GM18873 (cell line): ENCODE data around the gene MRGPRG.

Experiments
- ATAC-seq: cut with Tn5 transposase; IDR thresholded peaks from one replicate; pipeline ENCODE4 v1.9.1; 2021; ENCODE audit warnings: mild to moderate bottlenecking, moderate library complexity, moderate number of reproducible peaks; ENCODE audit not compliant: unreplicated experiment, low FRiP score

The MRGPRG gene

GRCh38 chr11:3197044-3197695, 21.4 kb downstream of the MRGPRG start:
- no peak for ATAC-seq

- no peak for ATAC-seq
Measured at GRCh38 chr11:3196161-3197043, 22.2 kb downstream of the MRGPRG start.

DNA sequence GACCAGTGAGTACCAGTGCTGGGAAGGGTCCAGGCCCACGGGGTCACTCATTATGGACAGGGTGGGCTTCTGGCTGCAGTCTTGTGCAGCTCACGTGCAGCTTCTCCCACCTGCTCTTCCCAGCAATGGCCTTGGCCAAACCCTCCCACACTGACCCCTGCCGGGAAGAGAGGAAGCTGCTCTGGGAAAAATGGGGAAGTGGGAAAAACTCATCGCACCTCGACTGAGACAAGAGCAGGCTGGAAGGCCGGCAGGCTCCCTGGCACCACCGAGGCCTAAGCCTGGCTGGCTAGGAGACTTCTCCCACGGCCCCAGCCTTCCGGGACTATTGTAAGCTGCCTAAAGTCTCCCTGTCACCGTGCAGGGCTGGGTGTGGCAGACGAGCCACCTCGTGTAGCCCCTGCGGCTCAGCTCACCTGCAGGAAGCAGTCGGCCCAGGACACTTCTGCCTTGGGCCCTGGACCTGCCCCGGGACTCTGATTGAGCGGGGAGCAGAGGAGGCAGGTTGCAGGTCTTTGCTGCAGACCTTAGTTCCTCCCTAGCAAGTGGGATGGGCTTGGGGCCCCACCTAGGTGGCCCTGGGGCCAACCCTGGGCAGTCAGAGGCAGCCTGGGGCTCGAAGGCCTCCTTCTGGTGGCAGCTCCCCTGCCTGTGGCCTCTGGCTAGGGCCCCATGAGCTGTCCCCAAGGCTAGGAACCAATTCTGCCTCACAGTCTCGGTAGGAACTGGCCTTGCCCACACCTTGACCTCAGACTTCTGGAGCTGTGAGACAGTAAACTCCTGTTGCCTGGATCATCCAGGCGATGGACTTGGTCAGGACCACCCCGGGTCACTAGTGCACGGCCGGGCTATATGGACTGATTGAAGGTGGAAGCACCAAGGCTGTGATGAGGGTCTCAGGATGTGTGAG, 23.1 kb downstream of the MRGPRG start:
- no peak for ATAC-seq

DNA sequence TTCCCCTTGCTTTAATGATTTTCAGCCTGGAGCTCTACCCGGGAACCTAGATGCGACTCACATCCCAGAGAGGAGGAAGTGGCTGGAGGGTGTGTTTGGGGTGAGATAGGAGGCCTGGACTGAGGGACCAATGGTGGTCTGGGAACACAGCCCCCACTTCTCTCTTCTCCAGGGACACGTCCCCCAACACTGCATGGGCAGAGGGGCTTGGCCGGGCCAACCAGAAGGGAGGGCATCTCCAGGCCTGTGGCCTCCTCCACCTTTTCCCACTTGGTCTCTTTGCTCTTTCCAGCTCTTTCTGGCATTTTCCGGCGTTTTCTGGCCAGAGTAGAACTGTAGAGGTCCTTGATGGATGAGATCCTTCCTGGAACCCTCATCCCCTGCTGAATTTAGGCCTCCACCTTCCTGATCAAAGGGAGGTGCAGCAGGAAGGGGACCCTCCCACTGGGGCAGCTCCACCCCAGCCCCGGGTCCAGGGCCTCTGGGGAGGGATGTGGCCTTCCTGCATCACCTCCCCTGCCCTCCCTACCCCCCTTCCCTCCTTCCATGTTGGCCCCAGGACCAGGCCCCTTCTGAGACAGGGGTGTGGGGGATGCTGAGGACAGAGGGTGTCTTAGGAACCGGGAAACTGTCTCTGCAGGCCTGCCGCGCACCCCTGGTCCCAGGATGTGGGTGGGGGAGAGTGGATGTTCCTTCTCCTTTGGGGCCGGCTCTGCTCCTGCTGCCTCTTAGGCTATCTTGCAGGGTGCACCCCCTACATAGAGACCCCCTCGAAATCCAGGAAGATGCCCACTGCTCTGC, 24.4 kb downstream of the MRGPRG start:
- ATAC-seq, result no peak

- ATAC-seq, result no peak
Measured at GRCh38 chr11:3193373-3194015, 25.1 kb downstream of the MRGPRG start.

DNA sequence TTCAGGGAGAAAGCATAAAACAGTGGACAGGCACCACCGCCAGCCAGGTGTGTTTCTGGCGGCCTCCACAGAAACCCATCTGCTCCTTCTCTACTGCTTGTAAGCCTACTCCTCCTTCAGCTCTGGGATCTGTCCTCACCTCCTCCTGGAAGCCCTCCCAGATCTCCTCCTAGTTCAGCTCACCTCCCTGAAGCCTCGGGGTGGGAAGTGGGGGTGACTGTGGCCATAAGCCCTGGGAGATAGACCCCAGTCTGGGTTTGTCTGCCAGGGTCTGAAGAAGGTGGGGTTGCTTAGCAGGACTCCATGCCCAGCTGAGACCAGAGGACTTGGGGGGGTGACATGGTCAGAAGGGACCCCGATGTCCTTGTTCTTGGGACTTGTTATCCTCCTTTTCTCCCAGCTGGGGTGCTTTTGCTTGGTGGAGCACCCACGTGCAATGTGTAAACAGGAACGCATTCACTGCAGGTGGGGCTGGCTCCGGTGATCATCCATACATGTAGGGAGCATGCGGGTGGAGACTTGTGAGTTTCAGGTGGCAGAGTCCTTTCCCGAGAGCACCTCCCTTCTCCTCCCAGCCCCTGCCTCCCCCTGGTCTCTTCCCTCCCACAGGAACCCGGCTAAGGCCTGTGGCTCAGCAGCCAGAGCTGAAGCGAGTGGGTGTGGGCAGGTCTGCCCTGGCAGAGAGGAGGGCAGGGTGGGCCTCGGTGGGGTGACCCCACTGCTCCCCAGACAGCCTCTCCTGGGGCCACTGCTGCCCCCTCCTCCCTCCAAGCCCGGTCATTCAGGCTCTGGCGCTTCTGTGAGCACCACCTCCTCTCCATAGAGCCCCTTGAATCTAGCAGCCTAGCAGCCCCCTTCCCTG, 25.9 kb downstream of the MRGPRG start:
- no peak for ATAC-seq

DNA sequence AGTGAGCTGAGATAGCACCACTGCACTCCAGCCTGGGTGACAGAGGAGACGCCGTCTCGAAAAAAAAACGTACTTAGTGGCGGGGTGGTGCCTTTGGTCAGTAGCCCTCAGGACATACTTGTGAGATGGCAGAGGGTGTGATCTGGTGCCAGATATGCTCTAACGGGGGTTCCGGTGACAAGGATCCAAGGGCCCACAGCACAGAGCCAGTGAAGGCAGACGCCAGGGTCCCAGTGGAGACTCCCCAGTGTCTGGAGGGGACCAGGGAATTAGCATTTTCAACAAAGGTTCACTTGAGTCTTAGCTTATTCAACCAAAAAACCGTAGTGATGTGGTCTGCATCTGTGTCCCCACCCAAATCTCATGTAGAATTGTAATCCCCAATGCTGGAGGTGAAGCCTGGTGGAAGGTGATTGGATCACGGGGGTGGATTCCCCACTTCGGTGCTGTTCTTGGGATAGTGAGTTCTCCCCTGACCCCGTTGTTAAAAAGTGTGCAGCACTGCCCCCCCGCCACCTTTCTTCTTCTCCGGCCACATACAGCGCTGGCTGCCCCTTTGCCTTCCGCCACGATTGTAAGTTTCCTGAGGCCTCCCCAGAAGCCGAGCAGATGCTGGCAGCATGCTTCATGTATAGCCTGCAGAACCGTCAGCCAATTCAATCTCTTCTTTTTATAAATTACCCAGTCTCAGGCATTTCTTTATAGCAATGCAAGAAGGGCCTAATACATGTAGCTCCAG, 26.9 kb downstream of the MRGPRG start:
- ATAC-seq, result no peak

GRCh38 chr11:3190600-3190999, 28.0 kb downstream of the MRGPRG start:
- ATAC-seq, result no peak

GRCh38 chr11:3189886-3190583, 28.6 kb downstream of the MRGPRG start:
- no peak for ATAC-seq

DNA sequence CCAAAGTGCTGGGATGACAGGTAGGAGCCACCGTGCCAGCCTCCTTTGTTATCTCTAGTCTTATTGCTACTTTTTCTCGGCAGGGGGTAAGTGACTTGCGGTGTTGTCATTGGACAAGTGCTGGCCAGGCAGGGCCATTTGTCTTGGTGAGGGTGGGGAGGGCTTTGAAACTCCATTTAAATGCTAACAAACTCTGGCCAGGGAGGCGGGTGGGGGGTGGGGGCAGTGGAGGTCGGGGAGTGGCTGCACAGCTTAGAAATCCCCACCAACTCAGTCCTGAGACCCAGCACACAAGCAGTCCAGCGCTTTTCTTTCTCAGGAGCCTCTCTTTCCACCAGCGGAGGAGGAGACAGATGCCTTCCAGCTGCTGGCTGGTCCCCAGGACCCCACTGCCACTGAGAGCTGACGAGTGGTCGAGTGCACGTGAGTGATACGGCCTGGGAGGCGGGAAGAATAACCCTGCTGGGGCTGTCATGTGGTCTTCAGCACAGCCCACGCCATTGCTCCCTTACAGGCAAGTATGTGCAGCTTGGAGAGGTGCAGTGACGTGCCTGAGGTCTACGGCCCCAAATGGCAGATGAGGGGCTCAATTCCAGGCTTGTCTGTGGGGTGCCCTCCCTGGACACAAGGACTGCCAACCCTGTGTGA, 29.3 kb downstream of the MRGPRG start:
- no peak for ATAC-seq

- ATAC-seq, result no peak
Measured at GRCh38 chr11:3188496-3189195, 30.0 kb downstream of the MRGPRG start.

DNA sequence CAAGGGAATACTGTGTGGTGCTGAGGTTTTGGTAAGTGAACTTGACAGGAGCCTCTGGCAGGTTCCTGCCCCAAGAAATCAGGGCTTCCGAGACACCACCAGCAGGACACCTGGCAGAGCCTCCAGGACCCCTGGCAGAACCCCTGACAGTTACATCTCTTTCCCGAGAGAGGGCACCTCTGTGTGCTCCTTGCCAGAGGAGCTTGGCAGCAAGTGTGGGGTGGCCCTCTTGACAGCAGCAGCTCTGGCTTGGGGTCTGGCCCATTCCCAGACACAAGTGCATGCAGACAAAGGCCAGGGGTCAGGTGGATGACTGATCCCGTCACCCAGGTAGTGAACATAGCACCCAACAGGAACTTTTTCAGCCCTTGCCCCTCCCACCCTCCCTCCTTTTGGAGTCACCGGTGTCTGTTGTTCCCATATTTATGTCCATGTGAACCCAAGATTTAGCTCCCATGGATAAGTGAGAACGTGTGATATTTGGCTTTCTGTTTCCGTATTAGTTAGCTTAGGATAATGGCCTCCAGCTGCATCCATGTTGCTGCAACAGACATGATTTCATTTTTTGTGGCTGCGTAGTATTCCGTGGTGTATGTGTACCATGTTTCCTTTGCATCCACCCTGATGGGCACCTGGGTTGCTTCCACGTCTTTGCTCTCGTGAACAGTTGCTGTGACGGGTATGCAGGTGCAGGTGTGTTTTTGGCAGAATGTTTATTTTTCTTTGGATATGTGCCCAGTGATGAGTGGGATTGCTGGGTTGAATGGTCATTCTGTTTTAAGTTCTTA, 32.3 kb downstream of the MRGPRG start:
- ATAC-seq, result no peak

DNA sequence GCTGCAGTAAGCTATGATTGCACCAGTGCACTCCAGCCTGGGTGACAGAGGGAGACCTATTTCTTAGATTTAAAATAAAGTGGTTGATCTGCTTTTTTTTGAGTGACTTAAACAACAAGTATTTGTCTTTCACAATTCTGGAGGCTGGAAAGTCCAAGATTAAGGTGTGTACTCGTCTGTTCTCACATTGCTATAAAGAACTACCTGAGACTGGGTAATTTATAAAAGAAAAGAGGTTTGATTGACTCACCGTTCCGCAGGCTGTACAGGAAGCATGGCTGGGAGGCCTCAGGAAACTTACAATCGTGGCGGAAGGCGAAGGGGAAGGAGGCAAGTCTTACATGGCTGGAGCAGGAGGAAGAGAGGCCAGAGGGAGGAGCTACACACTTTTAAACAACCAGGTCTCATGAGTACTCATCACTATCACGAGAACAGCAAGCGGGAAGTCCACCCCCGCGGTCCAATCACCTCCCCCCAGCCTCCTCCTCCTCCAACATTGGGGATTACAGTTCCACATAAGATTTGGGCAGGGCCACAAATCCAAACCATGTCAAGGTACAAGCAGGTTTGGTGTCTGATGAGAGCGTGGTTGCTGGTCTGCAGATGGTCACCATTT, 33.8 kb downstream of the MRGPRG start:
- ATAC-seq, result no peak

- no peak for ATAC-seq
Measured at GRCh38 chr11:3183523-3183922, 35.1 kb downstream of the MRGPRG start.

DNA sequence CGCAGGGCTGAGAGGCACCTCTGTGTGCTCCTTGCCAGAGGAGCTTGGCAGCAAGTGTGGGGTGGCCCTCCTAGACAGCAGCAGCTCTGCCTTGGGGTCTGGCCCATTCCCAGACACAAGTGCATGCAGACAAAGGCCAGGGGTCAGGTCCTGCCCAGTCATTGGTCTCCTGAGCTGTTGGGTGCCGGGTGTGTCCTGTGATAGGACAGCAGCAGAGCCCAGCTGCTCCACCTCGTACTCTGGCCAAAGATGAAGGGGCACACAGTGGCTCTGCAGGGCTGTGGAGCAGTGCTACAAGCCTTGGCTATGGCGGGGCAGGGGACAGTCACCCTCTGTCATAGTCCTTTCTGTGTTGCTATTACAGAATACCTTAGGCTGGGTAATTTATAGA, 36.2 kb downstream of the MRGPRG start:
- no peak for ATAC-seq
